ENCODE measurements around the gene CHL1. TPM values are rescaled to one million over a fixed set of nuclear protein-coding genes. Genes with fewer than 3 reads are reported as not detected.

CHL1 gene
- total RNA-seq, 3 donors from 2014 or later = 9.1 to 48.8 (median 9.3) TPM

DNA sequence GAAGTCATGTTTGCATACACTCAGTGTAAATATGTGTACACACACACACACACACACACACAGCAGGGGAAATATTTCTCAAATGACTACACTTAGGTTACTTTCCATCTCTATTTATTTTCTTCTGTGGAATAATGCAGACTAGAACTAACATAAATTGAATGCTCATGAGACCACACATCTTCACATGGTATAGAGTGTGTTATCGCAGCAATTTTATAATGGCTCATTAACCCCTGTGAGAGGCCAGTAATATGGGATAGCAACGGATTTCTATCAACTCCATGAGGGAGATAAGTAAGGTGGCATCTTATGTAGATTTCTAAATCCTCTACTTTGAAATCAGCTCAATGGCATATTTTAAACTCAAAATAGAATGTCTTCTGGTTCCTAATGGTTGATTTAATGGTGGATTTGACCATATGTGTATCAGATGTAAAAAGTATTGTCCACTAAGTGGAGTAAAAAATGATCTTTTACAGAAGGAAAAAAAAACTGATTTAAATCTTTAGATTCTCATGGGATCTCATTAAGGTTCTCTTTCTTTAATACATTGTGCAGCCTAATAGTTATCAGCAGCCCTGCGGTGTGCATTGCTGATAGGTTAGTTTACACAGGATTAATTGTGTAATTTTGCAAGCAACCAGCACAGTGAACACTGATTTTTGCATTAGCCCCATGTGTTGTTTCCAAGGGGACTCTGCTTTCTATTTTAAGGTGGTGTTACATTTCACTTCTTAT, 32.0 kb downstream of the CHL1 start:
- DNase-seq (no peak), ATAC-seq (no peak)
- Histone ChIP-seq H3K4me3 (no peak overlapping the region), H3K4me1 (ENCODE audit: low read depth) (no peaks in the 10 kb centered on the region), H3K9me3 (peaks cover 11% of the 10 kb centered on the region), H3K36me3 (ENCODE audit: low read depth) (no peaks in the 10 kb centered on the region)
- intact Hi-C loops (cut with DNase I, micrococcal nuclease) = no loop called here
- TF ChIP-seq, protein P1, sequence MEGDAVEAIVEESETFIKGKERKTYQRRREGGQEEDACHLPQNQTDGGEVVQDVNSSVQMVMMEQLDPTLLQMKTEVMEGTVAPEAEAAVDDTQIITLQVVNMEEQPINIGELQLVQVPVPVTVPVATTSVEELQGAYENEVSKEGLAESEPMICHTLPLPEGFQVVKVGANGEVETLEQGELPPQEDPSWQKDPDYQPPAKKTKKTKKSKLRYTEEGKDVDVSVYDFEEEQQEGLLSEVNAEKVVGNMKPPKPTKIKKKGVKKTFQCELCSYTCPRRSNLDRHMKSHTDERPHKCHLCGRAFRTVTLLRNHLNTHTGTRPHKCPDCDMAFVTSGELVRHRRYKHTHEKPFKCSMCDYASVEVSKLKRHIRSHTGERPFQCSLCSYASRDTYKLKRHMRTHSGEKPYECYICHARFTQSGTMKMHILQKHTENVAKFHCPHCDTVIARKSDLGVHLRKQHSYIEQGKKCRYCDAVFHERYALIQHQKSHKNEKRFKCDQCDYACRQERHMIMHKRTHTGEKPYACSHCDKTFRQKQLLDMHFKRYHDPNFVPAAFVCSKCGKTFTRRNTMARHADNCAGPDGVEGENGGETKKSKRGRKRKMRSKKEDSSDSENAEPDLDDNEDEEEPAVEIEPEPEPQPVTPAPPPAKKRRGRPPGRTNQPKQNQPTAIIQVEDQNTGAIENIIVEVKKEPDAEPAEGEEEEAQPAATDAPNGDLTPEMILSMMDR (IDR thresholded peaks at IDR 0.05) = no peak

- TF ChIP-seq, protein P1 (IDR thresholded peaks at IDR 0.05) = no peak
- Histone ChIP-seq H3K9me3 (peaks cover 5% of the 10 kb centered on the region), H3K4me1 (ENCODE audit: low read depth) (no peaks in the 10 kb centered on the region), H3K36me3 (ENCODE audit: low read depth) (no peaks in the 10 kb centered on the region), H3K4me3 (no peak overlapping the region)
- no peak for DNase-seq
- no peak for ATAC-seq
- intact Hi-C loops (cut with DNase I, micrococcal nuclease) = no loop called here
Measured at GRCh38 chr3:229183-229661, 32.7 kb downstream of the CHL1 start.

DNA sequence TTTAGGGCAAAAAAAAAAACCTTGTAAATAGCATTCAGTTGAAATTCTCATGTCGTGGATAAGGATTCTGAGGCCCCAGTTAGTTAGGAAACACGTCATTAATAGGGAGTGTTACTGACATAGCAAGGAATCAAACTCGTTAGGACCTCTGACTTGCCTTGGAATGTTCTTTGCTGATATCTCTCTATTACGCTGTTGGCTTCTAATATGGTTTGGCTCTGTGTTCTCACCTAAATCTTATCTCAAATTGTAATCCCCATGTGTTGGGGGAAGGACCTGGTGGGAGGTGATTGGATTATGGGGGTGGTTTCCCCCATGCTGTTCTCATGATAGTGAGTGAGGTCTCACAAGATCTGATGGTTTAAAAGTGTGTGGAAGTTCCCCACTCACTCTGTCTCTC, 40.3 kb downstream of the CHL1 start:
- no peaks in the 10 kb centered on the region for H3K4me1 ChIP-seq (ENCODE audit: low read depth)
- intact Hi-C loops (cut with DNase I, micrococcal nuclease) = no loop called here
- TF ChIP-seq, protein P1 (IDR thresholded peaks at IDR 0.05) = no peak
- ATAC-seq = no peak
- H3K4me3 ChIP-seq = no peak overlapping the region
- no peak for DNase-seq
- H3K9me3 ChIP-seq = no peaks in the 10 kb centered on the region
- no peaks in the 10 kb centered on the region for H3K36me3 ChIP-seq (ENCODE audit: low read depth)

DNA sequence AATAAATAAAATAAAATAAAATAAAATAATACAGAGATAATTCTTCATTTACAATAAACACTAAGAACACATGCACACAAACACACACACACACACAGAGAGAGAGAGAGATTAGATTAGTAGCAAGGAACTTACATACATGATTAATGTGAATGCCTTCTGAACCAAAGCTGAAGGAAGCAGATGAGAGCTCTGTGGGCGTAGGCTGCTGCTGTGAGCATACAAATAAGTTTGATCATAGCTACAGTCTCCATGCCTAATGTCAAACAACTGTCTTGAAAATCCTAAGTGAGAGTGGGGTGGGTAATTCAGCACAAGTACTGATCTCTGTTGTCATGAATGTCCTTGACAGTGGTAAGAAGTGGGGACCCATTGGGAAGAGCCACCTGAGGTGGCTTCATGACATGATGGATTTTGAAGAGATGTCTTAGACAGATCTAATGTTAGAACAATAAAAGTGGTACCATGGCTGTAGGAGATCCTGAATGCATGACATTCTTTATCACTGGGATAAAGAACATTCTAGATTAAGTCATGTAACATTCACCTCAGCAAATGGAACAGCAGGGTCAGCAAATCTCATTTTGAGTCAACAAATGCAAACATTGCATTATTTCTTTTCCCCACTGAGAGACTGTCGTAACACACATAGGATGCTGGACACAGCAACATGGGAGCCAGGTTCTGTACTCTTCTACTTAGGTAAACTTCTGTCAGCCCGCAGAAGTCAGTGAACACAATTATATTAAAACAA, 46.2 kb downstream of the CHL1 start:
- H3K4me1 ChIP-seq (ENCODE audit: low read depth) = no peaks in the 10 kb centered on the region
- H3K36me3 ChIP-seq (ENCODE audit: low read depth) = no peaks in the 10 kb centered on the region
- no peaks in the 10 kb centered on the region for H3K9me3 ChIP-seq
- no peak overlapping the region for H3K4me3 ChIP-seq
- TF ChIP-seq, protein P1 (IDR thresholded peaks at IDR 0.05) = no peak
- intact Hi-C loops (cut with DNase I, micrococcal nuclease) = no loop called here
- DNase-seq = no peak
- no peak for ATAC-seq

DNA sequence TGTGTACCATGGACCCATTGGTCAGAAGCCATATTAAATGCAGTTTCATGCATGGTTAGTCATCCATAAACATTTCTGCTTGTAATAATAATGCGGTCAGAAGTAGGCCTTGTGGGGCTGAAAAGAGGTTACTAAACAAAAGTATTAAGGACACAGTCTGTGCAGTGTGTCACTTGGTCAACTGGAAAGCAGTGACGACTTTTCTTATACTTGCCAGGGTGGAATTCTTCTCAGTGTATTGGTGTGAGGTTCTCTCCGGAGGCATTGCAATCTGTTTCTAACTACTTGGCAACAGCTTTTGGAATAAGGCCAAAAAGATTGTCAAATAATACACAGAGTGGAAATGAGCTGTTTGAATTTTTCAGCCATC, 46.8 kb downstream of the CHL1 start:
- no peaks in the 10 kb centered on the region for H3K4me1 ChIP-seq (ENCODE audit: low read depth)
- no peaks in the 10 kb centered on the region for H3K9me3 ChIP-seq
- ATAC-seq = peak; percentile 34
- H3K4me3 ChIP-seq = no peak overlapping the region
- H3K36me3 ChIP-seq (ENCODE audit: low read depth) = no peaks in the 10 kb centered on the region
- TF ChIP-seq, protein P1 (IDR thresholded peaks at IDR 0.05) = no peak
- DNase-seq = no peak
- intact Hi-C loops (cut with DNase I, micrococcal nuclease) = no loop called here

All from mucosa of descending colon (tissue), 3 donors.